DLD1 (cell line): ENCODE data around the gene ULK1.
"Not testable (repeated sequence)": the region's sequence is repeated elsewhere in the genome, so short reads cannot be mapped to it uniquely, and the experiment has no call there.

Source experiments
- in situ Hi-C: cut with HindIII; loops from 2 replicates; pipeline ENCODE4 v1.10.0; 2017; ENCODE audit warnings: low sequenced_read_pairs

ULK1 gene

GRCh38 chr12:131861261-131862083 lies 33.0 kb upstream of the ULK1 start:
- in situ Hi-C loops: loop anchor here (25.0 kb wide), 1 partner anchor 151 kb away; no protein-coding TSS in a partner anchor

- in situ Hi-C loops: loop anchor here (25.0 kb wide), 1 partner anchor 150 kb away; no protein-coding TSS in a partner anchor
These were observed 32.4 kb upstream of the ULK1 start for GRCh38 chr12:131862084-131862441.

- in situ Hi-C loops: loop anchor here (25.0 kb wide), 1 partner anchor 150 kb away; no protein-coding TSS in a partner anchor
These were observed 31.8 kb upstream of the ULK1 start for GRCh38 chr12:131862600-131862993.

- in situ Hi-C loops: loop anchor here (25.0 kb wide), 1 partner anchor 149 kb away; no protein-coding TSS in a partner anchor
These were observed 31.3 kb upstream of the ULK1 start for GRCh38 chr12:131862994-131863710.

GRCh38 chr12:131863711-131864396 lies 30.6 kb upstream of the ULK1 start:
- in situ Hi-C loops: loop anchor here (25.0 kb wide), 1 partner anchor 148 kb away; no protein-coding TSS in a partner anchor

GRCh38 chr12:131864469-131864868 lies 30.0 kb upstream of the ULK1 start:
- in situ Hi-C loops: loop anchor here (25.0 kb wide), 1 partner anchor 148 kb away; no protein-coding TSS in a partner anchor

GRCh38 chr12:131865180-131865875 lies 29.1 kb upstream of the ULK1 start:
- in situ Hi-C loops: loop anchor here (25.0 kb wide), 1 partner anchor 147 kb away; no protein-coding TSS in a partner anchor

- in situ Hi-C loops: loop anchor here (25.0 kb wide), 1 partner anchor 145 kb away; no protein-coding TSS in a partner anchor
These were observed 27.0 kb upstream of the ULK1 start for GRCh38 chr12:131867471-131867870.

GRCh38 chr12:131867891-131868675 lies 26.3 kb upstream of the ULK1 start:
- in situ Hi-C loops: loop anchor here (25.0 kb wide), 1 partner anchor 144 kb away; no protein-coding TSS in a partner anchor

GRCh38 chr12:131869871-131870418 lies 24.5 kb upstream of the ULK1 start:
- in situ Hi-C loops: loop anchor here (25.0 kb wide), 1 partner anchor 142 kb away; no protein-coding TSS in a partner anchor

GRCh38 chr12:131871677-131872076 lies 22.7 kb upstream of the ULK1 start:
- in situ Hi-C loops: loop anchor here (25.0 kb wide), 1 partner anchor 141 kb away; no protein-coding TSS in a partner anchor

GRCh38 chr12:131872154-131873051 lies 22.0 kb upstream of the ULK1 start:
- in situ Hi-C loops: loop anchor here (25.0 kb wide), 1 partner anchor 140 kb away; no protein-coding TSS in a partner anchor

- in situ Hi-C loops: loop anchor here (25.0 kb wide), 1 partner anchor 139 kb away; no protein-coding TSS in a partner anchor
These were observed 21.1 kb upstream of the ULK1 start for GRCh38 chr12:131873293-131873692.

- in situ Hi-C loops: loop anchor here (25.0 kb wide), 1 partner anchor 137 kb away; no protein-coding TSS in a partner anchor
These were observed 19.4 kb upstream of the ULK1 start for GRCh38 chr12:131874972-131875371.

- in situ Hi-C loops: not testable (repeated sequence)
These were observed 17.2 kb upstream of the ULK1 start for GRCh38 chr12:131877216-131877615.

- in situ Hi-C loops: not testable (repeated sequence)
These were observed 16.0 kb upstream of the ULK1 start for GRCh38 chr12:131878436-131878835.

GRCh38 chr12:131882804-131883520 lies 11.5 kb upstream of the ULK1 start:
- in situ Hi-C loops: no loop called here
